ENCODE results near the gene PATZ1. TPM values are rescaled to one million over a fixed set of nuclear protein-coding genes. Genes with fewer than 3 reads are reported as not detected.
"Not testable (repeated sequence)": the region's sequence is repeated elsewhere in the genome, so short reads cannot be mapped to it uniquely, and the experiment has no call there.

Gene PATZ1
- 19.8 TPM for total RNA-seq

GRCh38 chr22:31346255-31346732 lies at the start of gene PATZ1:
Gene PATZ1 (minus strand): TSS chr22:31346346. CDS start chr22:31345602, 744 bp downstream.
- peak within 1 kb of the TSS; percentile 69 for H3K27ac ChIP-seq (ENCODE audit: low read depth, low read length)
- H3K4me3 ChIP-seq (ENCODE audit: low read length in 3 of 3): peak within 1 kb of the TSS; percentile 78 to 85 (median 81)
- H3K9ac ChIP-seq (ENCODE audit: low read depth in 1 of 3, low read length in 3 of 3): peak within 1 kb of the TSS; percentile 78 to 90 (median 84)
- no peaks in the 10 kb centered on the region for H3K9me3 ChIP-seq (ENCODE audit: control insufficient read depth in 3 of 3, low read length in 3 of 3)
- H3K4me1 ChIP-seq (ENCODE audit: control insufficient read depth in 3 of 3, insufficient read depth in 3 of 3, low read length in 3 of 3): peaks cover 35 to 49% (median 41%) of the 10 kb centered on the region in 3 donors
- H3K27me3 ChIP-seq (ENCODE audit: control insufficient read depth in 3 of 3, insufficient read depth in 3 of 3, low read length in 3 of 3): no peaks in the 10 kb centered on the region
- H3K36me3 ChIP-seq (ENCODE audit: control insufficient read depth in 3 of 3, insufficient read depth in 3 of 3, low read length in 3 of 3): peaks cover 0 to 20% (median 18%) of the 10 kb centered on the region in 3 donors

- Histone ChIP-seq H3K4me1 (ENCODE audit: control insufficient read depth in 3 of 3, insufficient read depth in 3 of 3, low read length in 3 of 3) (peaks cover 2 to 8% (median 6%) of the 10 kb centered on the region in 3 donors), H3K9ac (ENCODE audit: low read depth in 1 of 3, low read length in 3 of 3) (no peak overlapping the region), H3K27ac (ENCODE audit: low read depth, low read length) (no peak overlapping the region), H3K27me3 (ENCODE audit: control insufficient read depth in 3 of 3, insufficient read depth in 3 of 3, low read length in 3 of 3) (no peaks in the 10 kb centered on the region), H3K4me3 (ENCODE audit: low read length in 3 of 3) (no peak overlapping the region), H3K36me3 (ENCODE audit: control insufficient read depth in 3 of 3, insufficient read depth in 3 of 3, low read length in 3 of 3) (no peaks in the 10 kb centered on the region), H3K9me3 (ENCODE audit: control insufficient read depth in 3 of 3, low read length in 3 of 3) (no peaks in the 10 kb centered on the region)
Measured at GRCh38 chr22:31394326-31394725, 48.2 kb upstream of the PATZ1 start.

GRCh38 chr22:31393893-31394292 lies 47.7 kb upstream of the PATZ1 start:
- Histone ChIP-seq H3K36me3 (ENCODE audit: control insufficient read depth in 3 of 3, insufficient read depth in 3 of 3, low read length in 3 of 3) (no peaks in the 10 kb centered on the region), H3K27me3 (ENCODE audit: control insufficient read depth in 3 of 3, insufficient read depth in 3 of 3, low read length in 3 of 3) (no peaks in the 10 kb centered on the region), H3K4me1 (ENCODE audit: control insufficient read depth in 3 of 3, insufficient read depth in 3 of 3, low read length in 3 of 3) (peaks cover under 1 to 5% (median 4%) of the 10 kb centered on the region in 3 donors), H3K9me3 (ENCODE audit: control insufficient read depth in 3 of 3, low read length in 3 of 3) (no peaks in the 10 kb centered on the region), H3K27ac (ENCODE audit: low read depth, low read length) (no peak overlapping the region), H3K4me3 (ENCODE audit: low read length in 3 of 3) (no peak overlapping the region), H3K9ac (ENCODE audit: low read depth in 1 of 3, low read length in 3 of 3) (no peak overlapping the region)

GRCh38 chr22:31378651-31379050 lies 32.5 kb upstream of the PATZ1 start:
- not testable (repeated sequence) for H3K4me3 ChIP-seq (ENCODE audit: low read length in 3 of 3); H3K27ac ChIP-seq (ENCODE audit: low read depth, low read length); H3K4me1 ChIP-seq (ENCODE audit: control insufficient read depth in 3 of 3, insufficient read depth in 3 of 3, low read length in 3 of 3); H3K9ac ChIP-seq (ENCODE audit: low read depth in 1 of 3, low read length in 3 of 3); H3K27me3 ChIP-seq (ENCODE audit: control insufficient read depth in 3 of 3, insufficient read depth in 3 of 3, low read length in 3 of 3); H3K36me3 ChIP-seq (ENCODE audit: control insufficient read depth in 3 of 3, insufficient read depth in 3 of 3, low read length in 3 of 3); H3K9me3 ChIP-seq (ENCODE audit: control insufficient read depth in 3 of 3, low read length in 3 of 3)

- no peak overlapping the region for H3K4me3 ChIP-seq (ENCODE audit: low read length in 3 of 3)
- no peaks in the 10 kb centered on the region for H3K4me1 ChIP-seq (ENCODE audit: control insufficient read depth in 3 of 3, insufficient read depth in 3 of 3, low read length in 3 of 3)
- no peak overlapping the region for H3K27ac ChIP-seq (ENCODE audit: low read depth, low read length)
Measured at GRCh38 chr22:31378123-31378522, 32.0 kb upstream of the PATZ1 start.

GRCh38 chr22:31377612-31378011 lies 31.5 kb upstream of the PATZ1 start:
- no peak overlapping the region for H3K27ac ChIP-seq (ENCODE audit: low read depth, low read length)
- H3K4me1 ChIP-seq (ENCODE audit: control insufficient read depth in 3 of 3, insufficient read depth in 3 of 3, low read length in 3 of 3): no peaks in the 10 kb centered on the region
- H3K9me3 ChIP-seq (ENCODE audit: control insufficient read depth in 3 of 3, low read length in 3 of 3): no peaks in the 10 kb centered on the region
- no peaks in the 10 kb centered on the region for H3K27me3 ChIP-seq (ENCODE audit: control insufficient read depth in 3 of 3, insufficient read depth in 3 of 3, low read length in 3 of 3)
- no peak overlapping the region for H3K4me3 ChIP-seq (ENCODE audit: low read length in 3 of 3)
- no peaks in the 10 kb centered on the region for H3K36me3 ChIP-seq (ENCODE audit: control insufficient read depth in 3 of 3, insufficient read depth in 3 of 3, low read length in 3 of 3)
- no peak overlapping the region for H3K9ac ChIP-seq (ENCODE audit: low read depth in 1 of 3, low read length in 3 of 3)

More at GRCh38 chr22:31378123-31378522, 32.0 kb upstream of the PATZ1 start:
- H3K36me3 ChIP-seq (ENCODE audit: control insufficient read depth in 3 of 3, insufficient read depth in 3 of 3, low read length in 3 of 3): no peaks in the 10 kb centered on the region
- no peak overlapping the region for H3K9ac ChIP-seq (ENCODE audit: low read depth in 1 of 3, low read length in 3 of 3)
- no peaks in the 10 kb centered on the region for H3K9me3 ChIP-seq (ENCODE audit: control insufficient read depth in 3 of 3, low read length in 3 of 3)
- no peaks in the 10 kb centered on the region for H3K27me3 ChIP-seq (ENCODE audit: control insufficient read depth in 3 of 3, insufficient read depth in 3 of 3, low read length in 3 of 3)

- Histone ChIP-seq H3K27me3 (ENCODE audit: control insufficient read depth in 3 of 3, insufficient read depth in 3 of 3, low read length in 3 of 3) (no peaks in the 10 kb centered on the region), H3K4me1 (ENCODE audit: control insufficient read depth in 3 of 3, insufficient read depth in 3 of 3, low read length in 3 of 3) (no peaks in the 10 kb centered on the region), H3K27ac (ENCODE audit: low read depth, low read length) (no peak overlapping the region), H3K9me3 (ENCODE audit: control insufficient read depth in 3 of 3, low read length in 3 of 3) (no peaks in the 10 kb centered on the region), H3K36me3 (ENCODE audit: control insufficient read depth in 3 of 3, insufficient read depth in 3 of 3, low read length in 3 of 3) (no peaks in the 10 kb centered on the region), H3K4me3 (ENCODE audit: low read length in 3 of 3) (no peak overlapping the region), H3K9ac (ENCODE audit: low read depth in 1 of 3, low read length in 3 of 3) (no peak overlapping the region)
Measured at GRCh38 chr22:31367426-31367825, 21.3 kb upstream of the PATZ1 start.

GRCh38 chr22:31363885-31364465 lies 17.8 kb upstream of the PATZ1 start:
- Histone ChIP-seq H3K9me3 (ENCODE audit: control insufficient read depth in 3 of 3, low read length in 3 of 3) (no peaks in the 10 kb centered on the region), H3K4me3 (ENCODE audit: low read length in 3 of 3) (no peak overlapping the region), H3K36me3 (ENCODE audit: control insufficient read depth in 3 of 3, insufficient read depth in 3 of 3, low read length in 3 of 3) (no peaks in the 10 kb centered on the region), H3K9ac (ENCODE audit: low read depth in 1 of 3, low read length in 3 of 3) (no peak overlapping the region), H3K27ac (ENCODE audit: low read depth, low read length) (no peak overlapping the region), H3K27me3 (ENCODE audit: control insufficient read depth in 3 of 3, insufficient read depth in 3 of 3, low read length in 3 of 3) (no peaks in the 10 kb centered on the region), H3K4me1 (ENCODE audit: control insufficient read depth in 3 of 3, insufficient read depth in 3 of 3, low read length in 3 of 3) (no peaks in the 10 kb centered on the region)

GRCh38 chr22:31361743-31362142 lies 15.6 kb upstream of the PATZ1 start:
- no peaks in the 10 kb centered on the region for H3K9me3 ChIP-seq (ENCODE audit: control insufficient read depth in 3 of 3, low read length in 3 of 3)
- no peaks in the 10 kb centered on the region for H3K4me1 ChIP-seq (ENCODE audit: control insufficient read depth in 3 of 3, insufficient read depth in 3 of 3, low read length in 3 of 3)
- no peak overlapping the region for H3K27ac ChIP-seq (ENCODE audit: low read depth, low read length)
- H3K4me3 ChIP-seq (ENCODE audit: low read length in 3 of 3): no peak overlapping the region
- no peaks in the 10 kb centered on the region for H3K36me3 ChIP-seq (ENCODE audit: control insufficient read depth in 3 of 3, insufficient read depth in 3 of 3, low read length in 3 of 3)
- no peaks in the 10 kb centered on the region for H3K27me3 ChIP-seq (ENCODE audit: control insufficient read depth in 3 of 3, insufficient read depth in 3 of 3, low read length in 3 of 3)
- no peak overlapping the region for H3K9ac ChIP-seq (ENCODE audit: low read depth in 1 of 3, low read length in 3 of 3)

- Histone ChIP-seq H3K36me3 (ENCODE audit: control insufficient read depth in 3 of 3, insufficient read depth in 3 of 3, low read length in 3 of 3) (no peaks in the 10 kb centered on the region), H3K9me3 (ENCODE audit: control insufficient read depth in 3 of 3, low read length in 3 of 3) (no peaks in the 10 kb centered on the region)
Measured at GRCh38 chr22:31360029-31360428, 13.9 kb upstream of the PATZ1 start.

More at GRCh38 chr22:31360029-31360428, 13.9 kb upstream of the PATZ1 start:
- Histone ChIP-seq H3K4me3 (ENCODE audit: low read length in 3 of 3) (no peak overlapping the region), H3K27ac (ENCODE audit: low read depth, low read length) (no peak overlapping the region), H3K4me1 (ENCODE audit: control insufficient read depth in 3 of 3, insufficient read depth in 3 of 3, low read length in 3 of 3) (no peaks in the 10 kb centered on the region), H3K9ac (ENCODE audit: low read depth in 1 of 3, low read length in 3 of 3) (peak overlapping the region in 1 of 3 donors; percentile 25), H3K27me3 (ENCODE audit: control insufficient read depth in 3 of 3, insufficient read depth in 3 of 3, low read length in 3 of 3) (peaks cover 0 to 2% (median 0%) of the 10 kb centered on the region in 3 donors)

Data from skeletal muscle tissue (tissue), 4 donors.